ENCODE results near the gene POLDIP3. TPM values are rescaled to one million over a fixed set of nuclear protein-coding genes. Genes with fewer than 3 reads are reported as not detected.
"Not testable (repeated sequence)": the region's sequence is repeated elsewhere in the genome, so short reads cannot be mapped to it uniquely, and the experiment has no call there.

POLDIP3 gene
- total RNA-seq, 1 donor from 2014 or later, result 34.7 TPM

DNA sequence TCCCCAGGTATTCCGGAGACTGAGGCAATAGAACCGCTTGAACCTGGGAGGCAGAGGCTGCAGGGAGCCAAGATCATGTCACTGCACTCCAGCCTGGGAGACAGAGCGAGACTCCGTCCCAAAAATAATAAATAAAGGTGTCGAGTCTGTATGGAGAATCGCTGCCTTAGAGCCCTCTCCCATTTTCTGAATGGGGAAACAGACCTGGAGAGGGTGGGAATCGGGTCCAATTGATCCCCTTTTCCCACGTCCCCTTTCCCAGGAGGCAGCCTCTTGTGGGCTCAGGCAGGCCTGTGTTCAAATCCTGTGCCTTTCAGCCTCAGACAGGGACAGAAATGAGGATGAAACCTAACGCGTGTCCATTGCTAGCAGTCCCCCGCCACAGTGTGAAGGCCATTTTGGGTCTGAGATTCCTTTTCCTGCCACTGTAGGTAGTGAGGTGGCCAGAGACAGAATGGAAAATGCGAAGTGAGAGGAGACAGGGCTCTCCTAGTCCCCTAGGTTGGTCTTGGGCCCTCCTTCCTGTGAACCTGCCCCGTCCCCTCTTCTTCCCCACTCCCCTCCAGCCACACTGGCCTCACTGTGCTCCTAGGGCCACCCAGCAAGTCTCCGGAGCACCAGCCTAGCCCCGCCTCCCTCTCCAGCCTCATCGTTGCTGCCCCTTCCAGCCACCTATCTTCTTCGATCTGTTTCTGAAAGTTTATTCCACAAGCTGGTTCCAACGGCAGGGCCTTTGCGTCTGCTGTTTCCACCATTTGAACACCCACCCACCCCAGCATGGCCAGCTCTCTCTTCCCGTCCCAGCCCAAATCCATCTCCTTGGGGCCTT, 2.7 kb upstream of the POLDIP3 start:
- H3K36me3 ChIP-seq (ENCODE audit: control insufficient read depth, insufficient read depth, low read length), result peaks cover 1% of the 10 kb centered on the region
- TF ChIP-seq, protein P1, sequence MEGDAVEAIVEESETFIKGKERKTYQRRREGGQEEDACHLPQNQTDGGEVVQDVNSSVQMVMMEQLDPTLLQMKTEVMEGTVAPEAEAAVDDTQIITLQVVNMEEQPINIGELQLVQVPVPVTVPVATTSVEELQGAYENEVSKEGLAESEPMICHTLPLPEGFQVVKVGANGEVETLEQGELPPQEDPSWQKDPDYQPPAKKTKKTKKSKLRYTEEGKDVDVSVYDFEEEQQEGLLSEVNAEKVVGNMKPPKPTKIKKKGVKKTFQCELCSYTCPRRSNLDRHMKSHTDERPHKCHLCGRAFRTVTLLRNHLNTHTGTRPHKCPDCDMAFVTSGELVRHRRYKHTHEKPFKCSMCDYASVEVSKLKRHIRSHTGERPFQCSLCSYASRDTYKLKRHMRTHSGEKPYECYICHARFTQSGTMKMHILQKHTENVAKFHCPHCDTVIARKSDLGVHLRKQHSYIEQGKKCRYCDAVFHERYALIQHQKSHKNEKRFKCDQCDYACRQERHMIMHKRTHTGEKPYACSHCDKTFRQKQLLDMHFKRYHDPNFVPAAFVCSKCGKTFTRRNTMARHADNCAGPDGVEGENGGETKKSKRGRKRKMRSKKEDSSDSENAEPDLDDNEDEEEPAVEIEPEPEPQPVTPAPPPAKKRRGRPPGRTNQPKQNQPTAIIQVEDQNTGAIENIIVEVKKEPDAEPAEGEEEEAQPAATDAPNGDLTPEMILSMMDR (IDR thresholded peaks at IDR 0.05; ENCODE audit: insufficient read depth, low read length, poor library complexity, severe bottlenecking), result no peak
- DNase-seq (ENCODE audit: low read depth), result no peak

DNA sequence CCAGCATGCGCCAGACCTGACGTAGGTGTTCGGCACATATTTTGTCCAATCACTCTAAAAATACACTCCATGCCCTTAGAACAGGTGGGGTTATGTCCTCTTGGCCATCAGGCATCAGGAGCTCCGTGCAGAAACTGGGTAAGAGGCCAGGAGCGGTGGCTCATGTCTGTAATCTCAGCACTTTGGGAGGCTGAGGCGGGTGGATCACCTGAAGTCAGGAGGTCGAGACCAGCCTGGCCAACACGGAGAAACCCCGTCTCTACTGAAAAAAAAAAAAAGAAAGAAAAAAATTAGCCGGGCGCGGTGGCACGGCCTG, 1.1 kb upstream of the POLDIP3 start:
- DNase-seq (ENCODE audit: low read depth); H3K4me3 ChIP-seq (ENCODE audit: low read depth, low read length); H3K27me3 ChIP-seq (ENCODE audit: control insufficient read depth, insufficient read depth, low read length); H3K36me3 ChIP-seq (ENCODE audit: control insufficient read depth, insufficient read depth, low read length): not testable (repeated sequence)

More for the DNA sequence above, 2.7 kb upstream of the POLDIP3 start:
- Histone ChIP-seq H3K27me3 (ENCODE audit: control insufficient read depth, insufficient read depth, low read length) (no peaks in the 10 kb centered on the region), H3K4me3 (ENCODE audit: low read depth, low read length) (no peak overlapping the region)

DNA sequence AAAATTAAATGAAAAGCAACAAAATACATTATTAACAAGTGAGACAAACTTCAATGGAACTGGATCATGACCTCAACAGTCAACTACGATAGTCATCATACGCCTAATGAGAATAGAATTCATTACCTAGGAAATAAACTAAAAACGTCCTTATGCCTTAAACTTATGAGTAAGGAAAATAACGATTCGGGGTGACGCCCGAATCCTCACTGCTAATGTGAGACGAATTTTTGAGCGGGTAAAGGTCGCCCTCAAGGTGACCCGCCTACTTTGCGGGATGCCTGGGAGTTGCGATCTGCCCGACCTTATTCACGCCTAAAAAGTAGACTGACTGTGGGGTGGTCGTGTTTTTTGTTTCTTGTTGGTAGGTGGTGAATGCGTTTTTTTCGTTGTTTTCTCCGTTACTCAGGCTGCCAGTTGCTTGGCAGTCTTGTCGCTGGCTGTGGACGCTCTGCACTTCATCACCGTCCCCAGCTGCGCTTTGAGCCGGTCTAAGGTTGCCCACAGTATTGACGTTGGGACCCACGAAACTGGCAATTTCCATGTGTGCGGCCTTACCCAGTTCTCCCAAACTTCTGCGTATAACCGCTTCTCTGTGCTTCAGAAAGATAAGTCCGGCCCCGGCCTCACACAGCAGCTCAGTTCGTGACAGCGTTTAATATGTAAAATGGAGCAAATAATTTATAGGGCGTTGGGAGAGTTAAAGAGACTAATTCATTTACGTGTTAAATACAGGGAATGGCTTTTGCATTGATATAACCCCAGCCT, 593 bp upstream of the POLDIP3 start:
- Histone ChIP-seq H3K36me3 (ENCODE audit: control insufficient read depth, insufficient read depth, low read length) (peaks cover 1% of the 10 kb centered on the region), H3K27me3 (ENCODE audit: control insufficient read depth, insufficient read depth, low read length) (no peaks in the 10 kb centered on the region), H3K4me3 (ENCODE audit: low read depth, low read length) (no peak overlapping the region)
- peak; percentile 98 for DNase-seq (ENCODE audit: low read depth)
- TF ChIP-seq, protein P1 (IDR thresholded peaks at IDR 0.05; ENCODE audit: insufficient read depth, low read length, poor library complexity, severe bottlenecking), result no peak

DNA sequence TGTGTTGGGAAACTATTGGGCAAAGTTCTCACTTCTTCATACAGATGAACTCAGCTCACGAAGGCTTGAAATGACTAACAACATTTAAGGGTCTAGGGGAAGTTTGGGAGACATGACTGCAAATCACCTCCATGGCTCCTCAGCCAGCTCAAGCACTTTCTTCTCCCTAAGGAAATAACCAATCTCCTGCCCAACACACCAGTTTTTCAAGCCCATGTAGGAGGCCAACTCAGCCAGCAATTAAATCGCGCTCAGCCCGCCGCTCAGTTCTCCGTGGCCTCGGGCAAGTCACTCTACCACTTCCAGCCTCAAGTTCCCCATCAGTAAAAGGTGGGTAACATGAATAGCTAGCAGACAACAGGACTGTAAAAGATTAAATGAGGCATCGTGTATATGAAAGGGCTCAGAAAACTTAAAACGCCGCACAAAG, 796 bp downstream of the POLDIP3 start:
- TF ChIP-seq, protein P1 (IDR thresholded peaks at IDR 0.05; ENCODE audit: insufficient read depth, low read length, poor library complexity, severe bottlenecking), result no peak
- no peak for DNase-seq (ENCODE audit: low read depth)
- no peaks in the 10 kb centered on the region for H3K27me3 ChIP-seq (ENCODE audit: control insufficient read depth, insufficient read depth, low read length)

DNA sequence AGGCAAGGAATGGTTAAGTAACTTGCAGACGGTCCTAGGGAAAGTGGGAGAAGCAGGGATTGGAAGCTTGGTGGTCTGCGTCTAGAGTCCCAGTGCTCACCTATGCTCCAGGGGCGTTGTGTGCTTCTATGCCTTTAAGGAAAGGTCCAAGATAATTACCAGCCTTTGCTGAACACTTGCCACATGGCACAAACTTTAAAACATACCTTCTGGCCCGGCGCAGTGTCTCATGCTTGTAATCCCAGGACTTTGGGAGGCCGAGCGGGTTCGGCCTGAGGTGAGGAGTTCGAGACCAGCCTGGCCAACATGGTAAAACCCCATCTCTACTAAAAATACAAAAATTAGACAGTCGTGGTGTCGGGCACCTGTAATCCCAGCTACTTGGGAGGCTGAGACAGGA, 2.3 kb downstream of the POLDIP3 start:
- Histone ChIP-seq H3K27me3 (ENCODE audit: control insufficient read depth, insufficient read depth, low read length) (no peaks in the 10 kb centered on the region), H3K36me3 (ENCODE audit: control insufficient read depth, insufficient read depth, low read length) (no peaks in the 10 kb centered on the region), H3K4me3 (ENCODE audit: low read depth, low read length) (no peak overlapping the region)
- TF ChIP-seq, protein P1 (IDR thresholded peaks at IDR 0.05; ENCODE audit: insufficient read depth, low read length, poor library complexity, severe bottlenecking), result no peak
- no peak for DNase-seq (ENCODE audit: low read depth)

More for the DNA sequence above, 796 bp downstream of the POLDIP3 start:
- Histone ChIP-seq H3K36me3 (ENCODE audit: control insufficient read depth, insufficient read depth, low read length) (no peaks in the 10 kb centered on the region), H3K4me3 (ENCODE audit: low read depth, low read length) (peak overlapping the region; percentile 80)

DNA sequence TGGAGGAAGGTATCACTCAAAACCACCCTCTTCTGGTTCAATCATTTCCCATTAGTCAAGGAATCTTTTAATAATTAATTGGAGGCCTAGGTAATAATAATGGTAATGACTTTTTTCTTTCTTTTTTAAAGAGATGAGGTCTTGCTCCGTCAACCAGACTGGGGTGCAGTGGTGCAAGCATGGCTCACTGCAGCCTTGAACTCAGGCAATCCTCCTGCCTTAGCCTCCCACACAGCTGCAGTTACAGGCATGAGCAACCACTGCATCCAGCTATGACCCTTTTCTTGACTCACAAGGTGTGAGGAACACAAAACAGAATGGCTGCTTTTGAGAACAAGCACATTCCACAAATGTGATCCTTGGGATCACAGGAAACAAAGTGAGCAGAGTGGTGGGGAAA, 3.6 kb downstream of the POLDIP3 start:
- Histone ChIP-seq H3K27me3 (ENCODE audit: control insufficient read depth, insufficient read depth, low read length) (no peaks in the 10 kb centered on the region), H3K4me3 (ENCODE audit: low read depth, low read length) (no peak overlapping the region), H3K36me3 (ENCODE audit: control insufficient read depth, insufficient read depth, low read length) (no peaks in the 10 kb centered on the region)
- TF ChIP-seq, protein P1 (IDR thresholded peaks at IDR 0.05; ENCODE audit: insufficient read depth, low read length, poor library complexity, severe bottlenecking), result no peak
- DNase-seq (ENCODE audit: low read depth), result peak; percentile 61
